Fibroblast of lung (primary cell): ENCODE results near the gene PIWIL4.

Source experiments
- CTCF ChIP-seq, 2 donors: IDR thresholded peaks in 1 of 2; conservative IDR thresholded peaks in 1 of 2; 1 replicate in 1 of 2; 2 replicates in 1 of 2; pipeline ENCODE4 v1.5.1; 2011 to 2012; ENCODE audit warnings: low read length in 2 of 2, control low read depth in 1 of 2, inconsistent platforms in 1 of 2, low read depth in 1 of 2, mild to moderate bottlenecking in 1 of 2
- EZH2 ChIP-seq: IDR thresholded peaks from 2 replicates; pipeline ENCODE4 v1.5.1; 2012; ENCODE audit warnings: low read length, control low read depth, mild to moderate bottlenecking; ENCODE audit errors: missing control alignments

GRCh38 chr11:94558932-94559331 is 8.2 kb upstream of the PIWIL4 start:
- TF ChIP-seq CTCF (conservative IDR thresholded peaks at IDR 0.05 in 1 of 2, IDR thresholded peaks at IDR 0.05 in 1 of 2; ENCODE audit: low read depth in 1 of 2, low read length in 2 of 2), result no peak
- TF ChIP-seq EZH2, result no peak
